ENCODE results near the gene RAB8A.
A peak's percentile ranks its signal among the peaks of the same experiment; 100 is the strongest.

The RAB8A gene

DNA sequence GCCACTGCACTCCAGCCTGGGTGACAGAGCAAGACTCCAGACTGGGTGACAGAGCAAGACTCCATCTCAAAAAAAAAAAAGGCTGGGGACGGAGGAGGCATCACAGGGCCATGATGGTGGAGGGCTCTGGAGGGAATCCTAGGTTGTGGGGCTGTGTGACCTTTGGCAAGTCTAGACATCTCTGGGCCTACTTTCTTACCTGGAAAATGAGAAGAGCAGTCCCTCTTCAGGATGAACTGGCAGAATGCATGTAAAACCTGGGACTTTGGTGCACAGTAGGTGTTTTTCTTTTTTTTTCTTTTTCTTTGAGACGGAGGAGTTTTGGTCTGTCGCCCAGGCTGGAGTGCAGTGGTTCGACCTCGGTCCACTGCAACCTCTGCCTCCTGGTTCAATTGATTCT is 48.0 kb downstream of the RAB8A start:
- H3K4me1 ChIP-seq (ENCODE audit: insufficient read depth, poor library complexity, severe bottlenecking) = peaks cover 15% of the 10 kb centered on the region
- TF ChIP-seq, protein P1, sequence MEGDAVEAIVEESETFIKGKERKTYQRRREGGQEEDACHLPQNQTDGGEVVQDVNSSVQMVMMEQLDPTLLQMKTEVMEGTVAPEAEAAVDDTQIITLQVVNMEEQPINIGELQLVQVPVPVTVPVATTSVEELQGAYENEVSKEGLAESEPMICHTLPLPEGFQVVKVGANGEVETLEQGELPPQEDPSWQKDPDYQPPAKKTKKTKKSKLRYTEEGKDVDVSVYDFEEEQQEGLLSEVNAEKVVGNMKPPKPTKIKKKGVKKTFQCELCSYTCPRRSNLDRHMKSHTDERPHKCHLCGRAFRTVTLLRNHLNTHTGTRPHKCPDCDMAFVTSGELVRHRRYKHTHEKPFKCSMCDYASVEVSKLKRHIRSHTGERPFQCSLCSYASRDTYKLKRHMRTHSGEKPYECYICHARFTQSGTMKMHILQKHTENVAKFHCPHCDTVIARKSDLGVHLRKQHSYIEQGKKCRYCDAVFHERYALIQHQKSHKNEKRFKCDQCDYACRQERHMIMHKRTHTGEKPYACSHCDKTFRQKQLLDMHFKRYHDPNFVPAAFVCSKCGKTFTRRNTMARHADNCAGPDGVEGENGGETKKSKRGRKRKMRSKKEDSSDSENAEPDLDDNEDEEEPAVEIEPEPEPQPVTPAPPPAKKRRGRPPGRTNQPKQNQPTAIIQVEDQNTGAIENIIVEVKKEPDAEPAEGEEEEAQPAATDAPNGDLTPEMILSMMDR (IDR thresholded peaks at IDR 0.05; ENCODE audit: poor library complexity, severe bottlenecking) = no peak
- ATAC-seq (ENCODE audit: low read depth) = no peak
- no peaks in the 10 kb centered on the region for H3K9me3 ChIP-seq (ENCODE audit: severe bottlenecking)
- no peak for DNase-seq (ENCODE audit: low spot score)
- no peak overlapping the region for H3K27ac ChIP-seq (ENCODE audit: poor library complexity, severe bottlenecking)
- H3K27me3 ChIP-seq (ENCODE audit: insufficient read depth, poor library complexity, severe bottlenecking) = no peaks in the 10 kb centered on the region
- no peaks in the 10 kb centered on the region for H3K36me3 ChIP-seq (ENCODE audit: low read depth)
- H3K4me3 ChIP-seq (ENCODE audit: severe bottlenecking) = no peak overlapping the region

DNA sequence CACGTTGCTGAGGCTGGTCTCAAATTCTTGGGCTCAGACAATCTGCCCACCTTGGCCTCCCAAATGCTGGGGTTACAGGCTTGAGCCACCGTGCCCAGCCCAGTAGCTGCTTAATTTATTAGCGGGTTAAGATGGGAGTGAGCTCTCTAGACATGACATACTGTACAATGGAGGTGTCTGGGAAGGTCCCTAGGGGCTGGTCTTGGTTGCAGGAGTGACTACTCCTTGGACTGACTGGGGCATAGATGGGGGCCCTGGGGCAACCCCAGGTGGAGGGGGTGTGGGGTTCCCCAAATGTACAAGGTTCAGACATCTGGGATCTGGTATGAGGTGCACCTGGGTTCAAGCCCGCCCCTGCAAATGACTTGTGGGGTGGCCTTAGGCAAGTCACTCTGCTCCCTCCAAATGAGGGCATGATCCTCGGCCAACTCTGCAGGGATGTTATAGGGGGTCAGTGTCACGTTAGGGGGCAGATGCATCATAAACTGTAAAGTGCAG is 48.8 kb downstream of the RAB8A start:
- Histone ChIP-seq H3K27me3 (ENCODE audit: insufficient read depth, poor library complexity, severe bottlenecking) (no peaks in the 10 kb centered on the region), H3K36me3 (ENCODE audit: low read depth) (no peaks in the 10 kb centered on the region), H3K4me1 (ENCODE audit: insufficient read depth, poor library complexity, severe bottlenecking) (peaks cover 15% of the 10 kb centered on the region), H3K27ac (ENCODE audit: poor library complexity, severe bottlenecking) (peak overlapping the region; percentile 81), H3K9me3 (ENCODE audit: severe bottlenecking) (no peaks in the 10 kb centered on the region), H3K4me3 (ENCODE audit: severe bottlenecking) (no peak overlapping the region)
- ATAC-seq (ENCODE audit: low read depth) = no peak
- TF ChIP-seq, protein P1 (IDR thresholded peaks at IDR 0.05; ENCODE audit: poor library complexity, severe bottlenecking) = no peak
- no peak for DNase-seq (ENCODE audit: low spot score)

DNA sequence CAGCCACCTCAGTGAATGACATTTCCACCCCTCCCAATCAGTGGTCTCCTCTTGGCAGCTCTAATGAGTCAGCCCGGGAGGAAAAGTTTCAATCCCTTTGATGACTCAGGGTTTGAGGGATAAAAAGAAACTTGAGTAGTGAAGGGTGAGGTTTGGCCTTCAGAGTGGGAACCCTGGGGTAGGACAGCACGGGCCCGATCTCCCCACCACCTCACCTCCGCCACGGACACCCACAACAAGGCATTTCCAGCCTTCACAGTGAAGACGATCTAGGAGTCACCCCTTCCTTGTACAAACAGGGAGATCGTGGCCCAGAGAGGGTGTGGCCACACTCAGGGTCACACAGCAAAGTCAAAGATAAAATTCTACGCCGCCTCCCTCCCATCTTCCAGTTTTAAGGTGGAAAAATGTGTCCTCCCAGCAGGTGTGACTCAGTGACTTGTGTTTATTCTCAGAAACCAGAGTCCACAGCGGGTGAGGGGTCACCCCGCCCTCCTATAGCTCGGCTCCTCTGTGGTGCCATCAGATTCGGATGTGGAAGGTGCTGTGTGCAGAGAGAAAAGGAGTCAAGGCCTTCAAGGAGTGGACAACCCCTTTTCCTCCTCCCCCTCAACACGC is 49.4 kb downstream of the RAB8A start:
- H3K36me3 ChIP-seq (ENCODE audit: low read depth) = no peaks in the 10 kb centered on the region
- no peak for DNase-seq (ENCODE audit: low spot score)
- no peaks in the 10 kb centered on the region for H3K9me3 ChIP-seq (ENCODE audit: severe bottlenecking)
- peak overlapping the region; percentile 81 for H3K27ac ChIP-seq (ENCODE audit: poor library complexity, severe bottlenecking)
- peak; percentile 86 for ATAC-seq (ENCODE audit: low read depth)
- peaks cover 15% of the 10 kb centered on the region for H3K4me1 ChIP-seq (ENCODE audit: insufficient read depth, poor library complexity, severe bottlenecking)
- H3K27me3 ChIP-seq (ENCODE audit: insufficient read depth, poor library complexity, severe bottlenecking) = no peaks in the 10 kb centered on the region
- TF ChIP-seq, protein P1 (IDR thresholded peaks at IDR 0.05; ENCODE audit: poor library complexity, severe bottlenecking) = no peak
- no peak overlapping the region for H3K4me3 ChIP-seq (ENCODE audit: severe bottlenecking)

DNA sequence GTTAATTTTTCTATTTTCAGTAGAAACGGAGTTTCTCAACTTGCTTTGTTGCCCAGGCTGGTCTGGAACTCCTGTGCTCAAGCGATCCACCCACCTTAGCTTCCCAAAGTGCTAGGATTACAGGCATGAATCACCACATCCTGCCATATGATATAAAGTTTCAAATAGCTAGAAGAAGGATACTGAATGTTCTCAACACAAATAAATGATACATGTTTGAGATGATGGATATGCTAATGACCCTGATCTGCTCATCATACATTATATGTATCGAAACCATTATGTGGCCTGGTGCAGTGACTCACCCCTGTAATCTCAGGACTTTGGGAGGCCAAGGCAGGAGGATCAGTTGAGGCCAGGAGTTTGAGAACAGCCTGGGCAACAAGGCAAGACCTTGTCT is 50.2 kb downstream of the RAB8A start:
- DNase-seq (ENCODE audit: low spot score) (no peak), ATAC-seq (ENCODE audit: low read depth) (peak; percentile 84)
- Histone ChIP-seq H3K9me3 (ENCODE audit: severe bottlenecking) (no peaks in the 10 kb centered on the region), H3K36me3 (ENCODE audit: low read depth) (no peaks in the 10 kb centered on the region), H3K27me3 (ENCODE audit: insufficient read depth, poor library complexity, severe bottlenecking) (no peaks in the 10 kb centered on the region), H3K4me3 (ENCODE audit: severe bottlenecking) (no peak overlapping the region), H3K4me1 (ENCODE audit: insufficient read depth, poor library complexity, severe bottlenecking) (peaks cover 15% of the 10 kb centered on the region), H3K27ac (ENCODE audit: poor library complexity, severe bottlenecking) (peak overlapping the region; percentile 81)
- TF ChIP-seq, protein P1 (IDR thresholded peaks at IDR 0.05; ENCODE audit: poor library complexity, severe bottlenecking) = no peak

DNA sequence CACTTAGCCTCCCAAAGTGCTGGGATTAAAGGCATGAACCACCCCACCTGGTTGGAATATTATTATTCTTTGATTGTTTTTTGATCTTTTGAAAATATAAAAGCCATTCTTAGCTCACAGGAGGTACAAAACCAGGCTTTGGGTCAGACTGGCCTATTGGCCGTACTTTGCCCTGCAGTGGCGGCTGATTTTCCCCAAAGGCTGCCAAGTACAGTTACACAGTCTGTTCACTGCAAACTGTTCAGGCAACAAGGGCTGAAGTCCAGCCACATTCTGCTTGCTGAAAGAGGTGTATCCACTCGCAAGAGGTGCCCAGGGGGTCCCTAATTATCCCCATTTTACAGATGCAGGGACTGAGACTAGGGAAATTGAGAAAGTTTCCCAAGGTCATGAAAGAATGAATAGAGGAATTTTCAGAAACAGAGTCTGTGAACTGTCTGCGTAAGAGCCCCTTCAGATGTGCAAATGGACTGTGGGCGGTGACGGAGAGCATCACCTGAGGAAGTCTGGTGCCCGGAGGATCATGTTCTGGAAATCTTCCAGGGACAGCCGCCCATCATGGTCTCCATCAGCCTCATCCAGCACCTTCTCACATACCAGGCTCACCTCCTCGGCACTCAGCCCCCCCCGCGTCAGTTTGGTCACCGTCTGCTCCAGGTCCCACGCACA is 52.7 kb downstream of the RAB8A start:
- no peak for DNase-seq (ENCODE audit: low spot score)
- Histone ChIP-seq H3K9me3 (ENCODE audit: severe bottlenecking) (no peaks in the 10 kb centered on the region), H3K4me3 (ENCODE audit: severe bottlenecking) (no peak overlapping the region), H3K4me1 (ENCODE audit: insufficient read depth, poor library complexity, severe bottlenecking) (peaks cover 15% of the 10 kb centered on the region), H3K27ac (ENCODE audit: poor library complexity, severe bottlenecking) (no peak overlapping the region), H3K27me3 (ENCODE audit: insufficient read depth, poor library complexity, severe bottlenecking) (no peaks in the 10 kb centered on the region), H3K36me3 (ENCODE audit: low read depth) (no peaks in the 10 kb centered on the region)
- TF ChIP-seq, protein P1 (IDR thresholded peaks at IDR 0.05; ENCODE audit: poor library complexity, severe bottlenecking) = no peak
- no peak for ATAC-seq (ENCODE audit: low read depth)
